ENCODE data around the gene AASDHPPT.

GRCh38 chr11:106031936-106032335 lies 45.5 kb upstream of the AASDHPPT start:
- TF ChIP-seq CTCF (IDR thresholded peaks at IDR 0.05) (no peak), EP300 (IDR thresholded peaks at IDR 0.05) (no peak)
